Gastrocnemius medialis (tissue), 4 donors: ENCODE measurements around the gene ADGRL2. TPM values are rescaled to one million over a fixed set of nuclear protein-coding genes. Genes with fewer than 3 reads are reported as not detected.

Experiments used
- ATAC-seq, 2 donors: fragments of 150-250 bp; one replicate each; pipeline ENCODE4 v1.9.1; 2016
- DNase-seq, 2 donors: peaks; one replicate each; pipeline ENCODE4 v3.0.0-alpha.2; 2019
- H3K27ac ChIP-seq, 4 donors: fragments of 200-600 bp; sonication (generic); 1 replicate in 1 of 4; 2 replicates in 3 of 4; pipeline ENCODE4 v1.5.1; 2016 to 2018; ENCODE audit warnings: mild to moderate bottlenecking in 2 of 4, moderate library complexity in 1 of 4
- H3K27me3 ChIP-seq, 3 donors: fragments of 200-600 bp; sonication (generic) in 2 of 3; 1 replicate in 1 of 3; 2 replicates in 2 of 3; pipeline versions ENCODE4 v1.5.1 to v1.6.0; 2016 to 2019; ENCODE audit warnings: mild to moderate bottlenecking in 1 of 3, moderate library complexity in 1 of 3
- H3K36me3 ChIP-seq, 2 donors: fragments of 200-600 bp; sonication (generic) in 1 of 2; one replicate each; pipeline ENCODE4 v1.5.1; 2017 to 2018
- H3K4me1 ChIP-seq, 2 donors: fragments of 200-600 bp; sonication (generic) in 1 of 2; one replicate each; pipeline ENCODE4 v1.5.1; 2016 to 2017; ENCODE audit warnings: mild to moderate bottlenecking in 2 of 2
- H3K4me3 ChIP-seq, 4 donors: fragments of 200-600 bp; sonication (generic) in 3 of 4; 1 replicate in 1 of 4; 2 replicates in 3 of 4; pipeline ENCODE4 v1.5.1; 2016 to 2019; ENCODE audit warnings: mild to moderate bottlenecking in 2 of 4
- H3K9me3 ChIP-seq, 3 donors: fragments of 200-600 bp; sonication (generic) in 2 of 3; 1 replicate in 1 of 3; 2 replicates in 2 of 3; pipeline ENCODE4 v1.5.1; 2016 to 2019
- CTCF ChIP-seq, 5 experiments: fragments of 450-650 bp in 3 of 5; fragments of 200-600 bp in 2 of 5; sonication (generic) in 2 of 5; IDR thresholded peaks in 4 of 5; conservative IDR thresholded peaks in 1 of 5; 1 replicate in 4 of 5; 2 replicates in 1 of 5; pipeline ENCODE4 v1.5.1; 2016 to 2019; ENCODE audit warnings: antibody characterized with exemption in 5 of 5, mild to moderate bottlenecking in 3 of 5, moderate library complexity in 3 of 5
- POLR2A ChIP-seq, 2 donors: fragments of 450-650 bp; IDR thresholded peaks; one replicate each; pipeline ENCODE4 v1.6.1; 2017; ENCODE audit warnings: antibody characterized with exemption in 2 of 2, mild to moderate bottlenecking in 2 of 2, moderate library complexity in 2 of 2
- in situ Hi-C, 4 donors: fragments of 200-750 bp; cut with MboI; loops; one replicate each; pipeline versions ENCODE4 v1.15.0 to v1.8.0; 2017; ENCODE audit warnings: low sequenced_read_pairs in 4 of 4
- intact Hi-C: fragments of 100-400 bp; cut with DNase I; formaldehyde crosslinking; loops from one replicate; pipeline ENCODE4 v1.15.1; 2023; ENCODE audit warnings: low total_unique reads
- total RNA-seq, 4 donors: library from RNA; depleted of rRNA; stranded (reverse); fragments of >200 nt; gene quantifications; one replicate each; pipeline versions ENCODE4 v1.1.0 to v1.2.3, GENCODE V29; 2016

Gene ADGRL2
- total RNA-seq, 4 donors from 2014 or later: 4.5 to 9.7 (median 6.8) TPM

DNA sequence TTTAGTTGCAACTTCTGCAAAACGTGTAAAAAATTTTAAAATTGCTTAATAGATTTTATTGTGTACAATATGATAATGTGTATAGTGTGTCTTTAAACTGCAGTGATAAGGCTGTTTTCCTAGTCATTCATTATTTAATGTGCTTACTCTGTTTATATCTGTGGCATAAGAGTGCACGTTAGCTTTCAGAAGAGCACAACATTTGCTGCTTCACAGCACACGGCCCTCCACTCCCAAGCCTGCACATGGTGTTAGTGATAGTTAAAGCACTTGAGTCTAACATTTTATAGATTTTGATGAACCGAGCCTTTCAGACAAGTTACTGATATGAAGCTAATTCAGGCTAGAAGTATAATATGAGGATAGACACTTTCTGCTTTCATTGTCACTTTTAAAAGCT is 120.6 kb downstream of the ADGRL2 start:
- Histone ChIP-seq H3K4me3 (no peak overlapping the region), H3K4me1 (no peaks in the 10 kb centered on the region), H3K9me3 (no peaks in the 10 kb centered on the region), H3K27me3 (no peaks in the 10 kb centered on the region), H3K36me3 (no peaks in the 10 kb centered on the region), H3K27ac (no peak overlapping the region)
- no peak for DNase-seq
- in situ Hi-C loops (no loop called here), intact Hi-C loops (loop anchor here (10.0 kb wide), 1 partner anchor 107 kb away; no protein-coding TSS in a partner anchor)
- ATAC-seq: no peak
- TF ChIP-seq POLR2A (IDR thresholded peaks at IDR 0.05): no peak
- TF ChIP-seq CTCF (IDR thresholded peaks at IDR 0.05 in 4 of 5, conservative IDR thresholded peaks at IDR 0.05 in 1 of 5): no peak

DNA sequence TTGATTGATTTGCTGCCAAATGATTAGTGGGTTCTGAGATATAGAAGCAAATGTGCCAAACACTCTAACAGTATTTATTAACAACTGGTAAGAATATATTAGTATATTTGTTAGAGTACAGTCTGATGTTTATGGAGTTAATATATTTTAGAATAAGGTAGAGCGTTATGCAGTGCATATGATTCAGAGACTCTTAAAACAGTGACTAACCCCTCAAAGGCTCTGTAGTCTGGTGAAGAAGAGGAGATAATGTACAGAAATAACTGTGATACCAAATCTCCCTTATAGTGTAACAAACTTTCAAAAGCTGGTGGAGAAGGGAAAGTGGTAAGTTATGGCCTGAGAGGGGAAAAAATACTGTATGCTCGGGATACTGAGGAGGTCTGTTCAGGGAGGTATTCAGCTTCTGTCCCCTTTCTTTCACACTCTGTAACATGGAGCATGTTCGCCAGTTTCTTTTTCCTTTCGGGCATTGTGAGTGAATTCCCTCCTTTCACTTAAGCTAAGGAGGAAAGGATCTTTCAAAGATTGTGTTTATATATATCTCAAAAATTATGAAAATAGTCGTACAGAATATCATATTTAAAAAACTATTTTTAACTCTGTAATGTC is 121.2 kb downstream of the ADGRL2 start:
- Histone ChIP-seq H3K4me3 (no peak overlapping the region), H3K27me3 (no peaks in the 10 kb centered on the region), H3K27ac (no peak overlapping the region), H3K36me3 (no peaks in the 10 kb centered on the region), H3K4me1 (no peaks in the 10 kb centered on the region), H3K9me3 (no peaks in the 10 kb centered on the region)
- DNase-seq (no peak), ATAC-seq (no peak)
- TF ChIP-seq CTCF (IDR thresholded peaks at IDR 0.05 in 4 of 5, conservative IDR thresholded peaks at IDR 0.05 in 1 of 5) (no peak), POLR2A (IDR thresholded peaks at IDR 0.05) (no peak)
- in situ Hi-C loops (no loop called here), intact Hi-C loops (loop anchor here (10.0 kb wide), 1 partner anchor 107 kb away; no protein-coding TSS in a partner anchor)

GRCh38 chr1:81922955-81923354 is 122.2 kb downstream of the ADGRL2 start:
- Histone ChIP-seq H3K4me1 (no peaks in the 10 kb centered on the region), H3K27me3 (no peaks in the 10 kb centered on the region), H3K27ac (no peak overlapping the region), H3K36me3 (no peaks in the 10 kb centered on the region), H3K9me3 (no peaks in the 10 kb centered on the region), H3K4me3 (no peak overlapping the region)
- TF ChIP-seq POLR2A (IDR thresholded peaks at IDR 0.05): no peak
- no peak for TF ChIP-seq CTCF (IDR thresholded peaks at IDR 0.05 in 4 of 5, conservative IDR thresholded peaks at IDR 0.05 in 1 of 5)
- in situ Hi-C loops (no loop called here), intact Hi-C loops (loop anchor here (10.0 kb wide), 1 partner anchor 108 kb away; no protein-coding TSS in a partner anchor)
- DNase-seq (no peak), ATAC-seq (no peak)

DNA sequence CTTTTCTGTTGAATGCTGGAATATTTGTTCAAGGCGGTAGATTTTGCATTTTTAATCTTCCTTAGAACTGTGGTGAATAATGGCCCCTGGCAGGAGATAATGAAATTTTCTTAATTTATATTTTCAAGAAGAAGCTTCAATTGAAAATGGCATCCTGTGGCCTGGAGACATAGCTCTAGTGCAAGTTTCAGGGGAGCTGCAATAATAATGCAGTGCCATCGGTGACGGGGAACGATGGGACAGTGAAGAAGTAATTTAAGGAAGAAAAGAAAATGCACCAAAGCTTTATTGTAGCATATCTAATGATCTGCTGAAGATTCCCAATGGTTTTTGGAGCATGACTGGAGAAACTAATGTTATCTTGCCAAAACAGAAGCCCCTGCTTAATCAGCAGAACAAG is 128.4 kb downstream of the ADGRL2 start:
- TF ChIP-seq POLR2A (IDR thresholded peaks at IDR 0.05) (no peak), CTCF (IDR thresholded peaks at IDR 0.05 in 4 of 5, conservative IDR thresholded peaks at IDR 0.05 in 1 of 5) (no peak)
- H3K4me3 ChIP-seq: no peak overlapping the region
- intact Hi-C loops: loop anchor here (10.0 kb wide), 1 partner anchor 114 kb away; no protein-coding TSS in a partner anchor
- in situ Hi-C loops: no loop called here
- ATAC-seq: no peak
- no peak for DNase-seq
- H3K36me3 ChIP-seq: no peaks in the 10 kb centered on the region
- no peak overlapping the region for H3K27ac ChIP-seq
- H3K9me3 ChIP-seq: no peaks in the 10 kb centered on the region
- no peaks in the 10 kb centered on the region for H3K4me1 ChIP-seq
- H3K27me3 ChIP-seq: no peaks in the 10 kb centered on the region

DNA sequence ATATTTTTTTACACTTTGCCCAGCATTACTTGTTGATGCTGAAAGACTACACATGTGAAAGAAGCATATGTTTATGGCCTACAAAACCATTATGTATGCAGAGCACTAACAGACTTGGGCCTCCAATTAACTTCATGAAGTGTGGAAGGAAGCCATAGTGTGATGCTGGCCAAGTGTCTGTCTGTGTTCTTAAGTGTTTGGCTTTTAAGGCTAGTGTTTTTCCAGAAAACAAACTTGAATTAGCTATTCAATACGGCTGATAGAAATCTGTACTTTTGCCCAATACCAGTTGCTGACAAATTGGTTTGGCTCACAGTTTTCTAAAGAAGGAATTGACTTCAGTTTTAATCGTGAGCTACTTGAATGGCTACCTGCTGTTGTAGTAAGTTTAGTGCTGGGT is 136.1 kb downstream of the ADGRL2 start:
- Histone ChIP-seq H3K27me3 (no peaks in the 10 kb centered on the region), H3K27ac (no peak overlapping the region), H3K9me3 (no peaks in the 10 kb centered on the region), H3K4me3 (no peak overlapping the region), H3K4me1 (no peaks in the 10 kb centered on the region), H3K36me3 (no peaks in the 10 kb centered on the region)
- TF ChIP-seq CTCF (IDR thresholded peaks at IDR 0.05 in 4 of 5, conservative IDR thresholded peaks at IDR 0.05 in 1 of 5): no peak
- no peak for TF ChIP-seq POLR2A (IDR thresholded peaks at IDR 0.05)
- no peak for ATAC-seq
- no peak for DNase-seq
- in situ Hi-C loops: no loop called here
- intact Hi-C loops: no loop called here
